Inferior parietal cortex (tissue), 1 donor: ENCODE results near the gene PTMA.
A peak's percentile ranks its signal among the peaks of the same experiment; 100 is the strongest.
"Not testable (repeated sequence)": the region's sequence is repeated elsewhere in the genome, so short reads cannot be mapped to it uniquely, and the experiment has no call there.

Experiments
- DNase-seq: peaks from one replicate; pipeline ENCODE4 v3.0.0-alpha.2; 2016; ENCODE audit errors: extremely low spot score

PTMA gene

DNA sequence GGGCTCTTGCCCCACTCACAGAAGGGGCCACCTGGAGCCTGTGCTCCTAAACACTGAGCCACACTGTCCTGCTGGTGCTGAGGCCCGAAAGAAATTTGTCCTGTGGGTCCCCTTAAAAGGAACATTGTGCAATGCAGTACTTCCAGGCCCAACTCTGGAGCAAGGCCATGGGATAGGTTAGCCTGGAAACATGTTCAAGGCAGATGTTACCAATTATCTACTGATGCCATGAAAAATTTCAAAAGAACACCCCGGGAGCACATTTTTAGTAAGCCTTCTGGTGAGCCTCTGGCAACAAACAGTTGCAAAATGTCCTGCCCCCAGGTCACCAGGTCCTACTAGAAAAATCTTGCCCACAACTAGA lies 12.3 kb upstream of the PTMA start:
- DNase-seq, result no peak

DNA sequence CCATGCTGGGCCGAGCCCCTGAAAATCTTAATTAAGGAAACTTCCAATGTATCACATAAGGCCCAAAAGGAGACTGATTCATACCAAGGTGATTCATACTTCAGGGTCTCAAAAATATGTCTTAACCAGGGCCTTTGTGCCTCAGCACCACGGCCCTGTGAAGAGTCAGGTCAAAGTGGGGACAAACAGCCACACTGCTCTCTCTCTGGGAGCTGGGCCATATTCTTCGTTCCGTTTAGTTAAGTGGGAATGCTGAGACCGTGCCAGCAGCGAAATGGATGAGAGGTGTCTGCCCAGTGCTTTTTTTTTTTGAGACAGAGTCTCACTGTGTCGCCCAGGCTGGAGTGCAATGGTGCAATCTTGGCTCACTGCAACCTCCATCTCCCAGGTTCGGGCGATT lies 9.3 kb upstream of the PTMA start:
- no peak for DNase-seq

DNA sequence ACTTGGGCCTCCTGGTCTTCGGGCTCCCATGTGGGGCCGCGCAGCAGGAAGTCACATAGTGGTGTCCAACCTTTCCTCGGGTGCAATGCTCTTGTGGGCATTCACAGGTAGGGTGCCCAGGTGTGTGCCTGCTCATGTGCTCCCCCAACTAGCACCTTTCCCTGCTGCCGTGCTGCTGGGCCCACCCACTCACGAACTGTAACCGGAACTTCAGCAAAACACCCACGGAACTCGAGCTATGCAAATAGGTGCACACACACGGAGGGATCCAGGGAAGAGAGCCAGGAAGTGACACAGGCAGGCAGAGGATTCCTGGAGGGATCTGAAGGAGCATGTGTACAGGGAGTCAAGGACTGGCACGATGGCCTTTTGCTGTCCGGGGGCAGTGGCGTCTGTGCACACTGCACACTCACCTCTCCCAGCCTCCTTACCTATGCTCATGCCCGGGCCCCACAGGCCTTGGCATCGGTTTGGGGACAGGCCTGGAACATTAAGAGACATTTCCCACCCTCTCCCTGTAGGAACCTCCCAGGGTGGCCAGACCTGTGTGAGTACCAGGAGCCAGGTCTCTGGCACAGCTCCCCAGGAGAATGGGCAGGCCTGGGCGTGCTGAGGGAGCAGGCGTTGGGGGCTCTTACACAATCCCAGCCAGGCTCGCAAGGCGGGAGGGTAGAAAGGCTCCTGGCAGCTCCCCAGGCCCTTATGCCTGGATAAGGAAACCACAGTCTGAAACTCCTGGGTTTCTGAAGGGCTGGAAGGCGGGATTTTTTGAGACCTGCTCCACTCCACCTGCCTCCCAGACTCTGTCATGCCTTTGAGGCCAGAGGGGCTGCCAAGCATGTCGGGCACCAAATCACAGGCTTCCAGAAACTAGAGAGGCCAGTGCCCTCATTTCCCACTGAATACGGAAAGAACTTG lies 6.6 kb upstream of the PTMA start:
- no peak for DNase-seq

DNA sequence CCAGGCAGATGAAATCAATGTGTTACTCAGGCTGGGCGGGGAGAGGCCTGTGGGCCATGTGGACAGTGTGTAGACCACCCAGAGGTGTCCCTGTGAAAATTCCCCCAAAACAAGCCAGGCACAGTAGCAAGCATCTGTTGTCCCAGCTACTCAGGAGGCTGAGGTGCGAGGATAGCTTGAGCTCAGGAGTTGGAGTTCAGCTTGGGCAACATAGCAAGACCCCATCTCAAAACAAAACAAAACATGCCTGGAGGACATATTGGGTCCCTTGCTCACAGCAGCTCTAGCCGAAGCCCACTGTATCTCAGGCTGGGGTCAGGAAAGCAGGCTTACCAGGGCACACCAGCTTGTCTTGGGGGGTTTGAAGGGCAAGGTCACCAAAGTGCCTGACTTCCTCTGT lies 4.3 kb upstream of the PTMA start:
- DNase-seq, result no peak

DNA sequence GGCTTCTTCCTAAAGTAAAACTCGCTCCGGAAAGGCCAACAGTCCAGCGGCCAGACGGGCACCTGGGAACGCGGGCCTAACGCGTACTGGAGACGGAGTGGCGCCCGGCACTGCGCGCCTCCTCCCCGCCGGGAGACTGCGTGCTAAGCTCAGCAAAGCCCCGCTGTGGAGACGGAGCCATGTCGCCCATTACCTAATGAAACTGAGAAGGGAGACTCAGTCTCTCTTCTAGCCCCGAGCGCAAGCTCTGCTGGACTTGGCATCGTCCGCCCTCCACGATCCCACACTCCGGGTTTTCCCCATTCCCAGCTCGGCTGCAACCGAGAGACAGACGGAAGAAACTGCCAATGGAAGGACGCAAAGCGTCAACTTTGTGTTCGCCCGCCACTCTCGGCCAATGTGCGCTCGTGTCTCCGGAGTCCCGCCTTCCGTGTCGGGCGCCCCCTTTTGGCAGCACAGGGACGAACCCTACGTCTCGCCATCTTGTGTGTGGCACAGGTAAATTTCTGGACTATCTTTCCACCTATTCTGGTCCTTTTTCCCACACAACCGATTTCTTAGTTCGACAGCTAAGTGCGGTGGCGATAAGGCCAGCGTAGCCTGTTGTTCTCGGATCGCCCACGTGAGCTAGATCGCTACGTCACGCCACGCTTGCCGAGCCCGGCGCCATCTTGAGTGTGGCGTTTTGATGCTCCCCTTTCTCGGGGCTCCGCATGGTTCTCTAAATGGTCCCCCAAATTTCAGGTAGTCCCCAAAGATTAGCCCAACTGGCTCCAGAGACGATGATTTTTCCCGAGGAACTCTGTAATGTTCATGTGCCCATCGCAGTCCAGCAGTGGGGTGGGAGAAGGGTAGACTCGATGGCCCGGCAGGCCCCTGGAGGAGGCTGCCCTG lies 1.3 kb upstream of the PTMA start:
- DNase-seq, result peak; percentile 99

DNA sequence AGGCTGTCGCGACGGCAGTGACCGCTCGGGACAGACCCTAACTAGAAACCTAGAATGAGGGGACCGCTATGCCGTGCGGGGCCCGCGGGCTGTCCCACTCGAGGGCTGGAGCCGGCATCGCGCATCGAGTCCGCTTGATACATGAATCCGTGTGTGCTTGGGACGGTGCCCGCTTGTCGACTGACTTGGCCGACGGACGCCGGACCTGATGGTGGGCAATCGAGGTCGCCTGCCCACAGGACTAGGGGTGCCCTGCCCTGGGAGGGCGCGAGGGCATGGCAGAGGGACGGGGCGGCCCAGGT lies 749 bp upstream of the PTMA start:
- no peak for DNase-seq

DNA sequence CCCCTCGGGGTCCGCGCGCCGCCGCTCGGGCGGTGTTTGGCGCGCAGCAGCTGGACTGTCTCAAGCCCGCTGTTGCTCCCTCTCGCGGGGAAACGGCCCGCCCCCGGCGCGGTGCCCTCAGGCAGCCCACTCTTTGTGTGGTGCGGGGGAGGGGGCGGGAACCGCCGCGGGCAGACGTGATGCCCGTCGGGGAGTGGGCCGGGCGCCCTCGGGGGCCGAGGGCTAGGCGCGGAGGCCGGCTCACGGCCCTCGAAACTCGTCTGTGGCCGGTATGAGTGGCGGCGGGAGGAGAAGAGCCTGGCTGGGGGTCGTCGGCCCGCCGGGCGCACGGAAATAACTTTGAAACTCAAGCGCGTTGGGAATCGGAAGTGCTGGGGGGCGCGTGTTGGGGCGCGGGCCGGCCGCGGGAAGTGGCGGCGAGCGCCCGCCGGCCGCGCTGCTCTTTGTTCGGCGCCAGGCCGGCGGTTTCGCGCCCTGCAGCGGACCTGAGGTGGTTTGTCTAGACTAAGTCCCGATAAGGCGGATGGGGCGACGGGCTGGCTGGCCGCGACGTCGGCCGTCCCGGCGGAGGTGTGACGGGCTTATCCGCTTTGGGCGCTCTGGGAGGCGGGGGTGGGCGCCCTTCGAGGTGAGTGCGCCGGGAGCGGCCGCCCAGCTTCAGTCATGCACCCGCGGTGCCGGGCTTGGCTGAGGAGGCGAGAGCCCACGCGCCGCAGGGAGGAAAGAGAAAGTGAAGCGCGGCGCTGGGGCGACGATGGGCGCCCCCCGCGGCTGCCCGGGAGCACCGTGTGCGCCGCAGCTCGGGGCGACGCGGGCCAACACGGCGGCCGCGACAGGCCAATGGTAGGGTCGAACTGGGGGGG lies 679 bp downstream of the PTMA start:
- DNase-seq, result no peak

GRCh38 chr2:231709636-231709980 lies 1.3 kb downstream of the PTMA start:
- no peak for DNase-seq

DNA sequence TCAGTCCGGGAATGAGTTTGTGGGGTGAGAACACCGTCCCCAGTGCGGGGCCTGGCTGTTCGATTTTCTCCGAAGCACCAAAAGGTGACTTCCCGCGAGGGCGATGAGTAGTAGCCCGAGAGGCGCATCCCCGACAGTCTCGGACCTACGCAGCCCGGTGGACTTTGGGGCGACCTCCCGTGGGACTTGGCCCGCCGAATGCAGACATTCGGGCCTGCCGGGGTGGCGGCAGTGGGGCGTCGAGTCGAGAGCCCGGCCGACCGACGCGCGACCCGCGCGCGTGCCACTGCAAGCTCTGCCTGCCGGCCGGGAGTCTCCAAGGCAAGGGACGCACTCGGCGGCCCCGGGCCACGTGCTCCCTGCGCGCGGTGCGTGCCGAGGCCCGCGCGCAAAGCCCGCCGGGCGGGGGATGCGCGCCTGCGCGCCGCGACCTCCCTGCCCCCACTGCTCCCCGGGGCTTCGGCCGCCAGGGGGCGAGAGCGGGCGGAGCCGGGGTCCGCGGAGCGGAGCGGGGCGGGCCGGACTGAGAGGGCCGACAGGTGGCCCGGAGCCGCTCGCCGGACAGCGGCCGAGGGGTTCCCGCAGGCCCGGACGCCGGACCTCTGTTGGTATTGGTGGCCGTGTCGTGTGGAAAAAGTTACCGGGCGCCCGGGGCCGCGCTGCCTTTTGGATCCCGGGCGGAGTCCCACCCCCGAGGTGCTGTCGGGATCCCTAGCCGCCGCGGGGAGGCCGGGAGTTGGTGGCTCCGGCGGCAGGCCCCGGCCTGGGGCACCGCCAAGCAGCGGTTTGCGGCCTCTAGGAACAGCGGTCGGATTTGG lies 1.9 kb downstream of the PTMA start:
- peak; percentile 65 for DNase-seq

DNA sequence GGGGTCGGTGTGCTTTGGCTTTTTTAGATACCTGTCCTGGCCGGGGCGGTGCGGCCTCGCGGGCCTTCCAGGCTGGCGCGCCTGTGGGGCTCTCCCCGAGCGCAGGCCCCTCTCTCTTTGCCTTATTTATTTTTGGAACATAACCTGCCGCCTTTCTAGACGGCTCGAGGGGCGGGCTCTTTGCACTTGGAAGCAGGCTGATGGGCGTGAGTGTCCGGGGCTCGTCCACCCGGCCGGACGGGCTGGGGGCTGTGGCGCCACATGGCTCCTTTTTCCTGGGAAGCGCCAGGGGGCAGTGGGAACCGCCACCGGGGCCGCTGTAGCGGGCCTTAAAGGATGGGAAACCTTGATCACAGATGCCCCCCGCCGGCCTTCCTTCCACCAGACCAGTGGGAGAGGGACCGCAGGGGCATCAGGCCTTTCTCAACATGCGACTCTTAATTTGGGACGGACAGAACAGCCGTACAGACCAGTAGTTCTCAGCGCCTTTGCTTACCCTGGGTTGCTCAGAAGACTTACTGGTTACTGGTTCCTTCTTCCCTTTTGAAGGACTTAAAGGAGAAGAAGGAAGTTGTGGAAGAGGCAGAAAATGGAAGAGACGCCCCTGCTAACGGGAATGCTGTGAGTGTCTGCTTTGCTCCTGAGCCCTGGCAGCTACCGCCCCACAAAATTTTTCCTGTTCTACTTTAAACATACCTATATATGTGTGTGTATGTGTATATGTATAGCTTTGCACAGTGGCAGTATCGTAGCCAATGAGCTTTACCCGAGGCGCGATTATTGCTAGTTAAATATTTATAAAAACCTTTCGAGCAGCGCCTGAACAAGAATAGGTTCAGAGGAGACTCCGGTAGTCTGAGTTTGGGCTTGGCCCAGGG lies 2.7 kb downstream of the PTMA start:
- DNase-seq, result no peak

- DNase-seq, result no peak
Observed at GRCh38 chr2:231711677-231712450, 3.5 kb downstream of the PTMA start.

DNA sequence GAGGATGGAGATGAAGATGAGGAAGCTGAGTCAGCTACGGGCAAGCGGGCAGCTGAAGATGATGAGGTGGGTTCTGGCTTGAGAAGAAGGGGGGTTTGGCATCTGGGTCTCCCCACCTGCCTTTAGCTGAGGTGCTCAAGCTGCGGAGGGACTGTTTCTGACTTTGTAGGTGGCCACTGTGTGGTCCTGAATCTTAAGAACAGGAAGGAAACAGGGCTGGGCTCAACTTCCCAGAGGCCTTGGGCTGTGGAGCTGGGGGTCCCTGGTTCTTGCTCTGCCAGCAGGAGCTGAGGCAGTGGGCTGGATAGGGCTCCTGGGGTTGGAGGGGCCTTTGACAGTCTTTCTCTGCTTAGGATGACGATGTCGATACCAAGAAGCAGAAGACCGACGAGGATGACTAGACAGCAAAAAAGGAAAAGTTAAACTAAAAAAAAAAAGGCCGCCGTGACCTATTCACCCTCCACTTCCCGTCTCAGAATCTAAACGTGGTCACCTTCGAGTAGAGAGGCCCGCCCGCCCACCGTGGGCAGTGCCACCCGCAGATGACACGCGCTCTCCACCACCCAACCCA lies 4.2 kb downstream of the PTMA start:
- not testable (repeated sequence) for DNase-seq

DNA sequence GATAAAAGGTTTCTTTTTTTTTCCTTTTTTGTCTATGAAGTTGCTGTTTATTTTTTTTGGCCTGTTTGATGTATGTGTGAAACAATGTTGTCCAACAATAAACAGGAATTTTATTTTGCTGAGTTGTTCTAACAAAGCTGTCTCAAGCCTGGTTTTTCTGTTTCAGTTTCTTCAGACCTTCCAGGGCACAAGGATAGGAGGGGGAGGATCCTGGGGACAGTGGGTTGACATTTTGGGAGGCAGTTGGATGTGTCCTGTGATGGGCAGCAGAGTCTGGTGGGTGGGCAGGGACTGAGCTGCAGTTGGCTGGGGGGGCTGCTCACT lies 5.0 kb downstream of the PTMA start:
- not testable (repeated sequence) for DNase-seq

- DNase-seq, result peak; percentile 77
Observed at GRCh38 chr2:231713730-231714638, 5.7 kb downstream of the PTMA start.

GRCh38 chr2:231714639-231715498 lies 6.5 kb downstream of the PTMA start:
- peak; percentile 81 for DNase-seq

- DNase-seq, result no peak
Observed at GRCh38 chr2:231715499-231715837, 7.1 kb downstream of the PTMA start.

- no peak for DNase-seq
Observed at GRCh38 chr2:231715988-231716616, 7.8 kb downstream of the PTMA start.
